GM12878 (cell line): ENCODE results near the gene DNAH9. TPM values are rescaled to one million over a fixed set of nuclear protein-coding genes. Genes with fewer than 3 reads are reported as not detected.

Experiments
- ATAC-seq: fragments of 200-7000 bp; cut with Tn5 transposase; 3 replicates; pipeline ENCODE4 v1.9.1; 2020; ENCODE audit warnings: mild to moderate bottlenecking, moderate library complexity
- BruUV-seq: library from RNA; stranded (reverse); fragments of 400-500 nt; replicated peaks from 2 replicates; lab custom pipeline; 2021; lab: Mats Ljungman, UMichigan
- CTCF ChIA-PET: fragments of 300-600 bp; sonication (Branson Sonifier 250); formaldehyde crosslinking; extraction: SDS; loops from one replicate; lab custom pipeline; 2021; ENCODE audit warnings: inconsistent platforms; lab: Yijun Ruan, JAX
- POLR2A ChIA-PET: fragments of 350-600 bp; formaldehyde crosslinking; extraction: SDS; loops from one replicate; lab custom pipeline; 2021; ENCODE audit warnings: inconsistent platforms; lab: Charles Lee
- RAD21 ChIA-PET: fragments of 300-600 bp; sonication (Branson Sonifier 250); formaldehyde crosslinking; loops from one replicate; lab custom pipeline; 2023; ENCODE audit warnings: antibody characterized with exemption; ENCODE audit not compliant: unreplicated experiment; lab: Charles Lee
- SMC1A ChIA-PET: fragments of 300-600 bp; sonication (Branson Sonifier 250); formaldehyde crosslinking; loops from one replicate; lab custom pipeline; 2023; ENCODE audit not compliant: unreplicated experiment, uncharacterized antibody; lab: Charles Lee
- DNase-seq: peaks from one replicate; pipeline ENCODE4 v3.0.0-alpha.2; 2011; ENCODE audit warnings: low read depth, low spot score
- FAIRE-seq: peaks from 3 replicates; lab custom pipeline; 2011; peaks lifted over from hg19 to GRCh38; lab: Jason Lieb, UNC
- H2AFZ ChIP-seq: 2 replicates; pipeline ENCODE4 v1.6.0; 2011; ENCODE audit warnings: low read depth, low read length, control low read depth; ENCODE audit not compliant: control insufficient read depth
- H3K27ac ChIP-seq: 2 replicates; pipeline ENCODE4 v1.5.1; 2011; ENCODE audit warnings: control low read depth; ENCODE audit not compliant: control insufficient read depth, insufficient read depth
- H3K27me3 ChIP-seq, 2 experiments: replicated peaks in 1 of 2; 2 replicates each; pipeline versions ENCODE4 v1.6.0 to v1.6.1; 2011; ENCODE audit warnings: low read length in 1 of 2; ENCODE audit not compliant: control insufficient read depth in 2 of 2, insufficient read depth in 2 of 2
- H3K36me3 ChIP-seq, 2 experiments: 2 replicates each; pipeline ENCODE4 v1.5.1; 2011; ENCODE audit warnings: low read length in 1 of 2; ENCODE audit not compliant: control insufficient read depth in 2 of 2, insufficient read depth in 2 of 2
- H3K4me1 ChIP-seq: 2 replicates; pipeline ENCODE4 v1.6.1; 2011; ENCODE audit warnings: mild to moderate bottlenecking, low read length, moderate library complexity, mixed read lengths; ENCODE audit not compliant: control insufficient read depth, insufficient read depth
- H3K4me2 ChIP-seq: 2 replicates; pipeline ENCODE4 v1.6.0; 2011; ENCODE audit warnings: control low read depth; ENCODE audit not compliant: control insufficient read depth, insufficient read depth
- H3K4me3 ChIP-seq: fragments of 200-600 bp; sonication (generic); 2 replicates; pipeline ENCODE4 v1.5.1; 2016
- H3K79me2 ChIP-seq: 2 replicates; pipeline ENCODE4 v1.6.0; 2011; ENCODE audit warnings: low read length; ENCODE audit not compliant: control insufficient read depth, insufficient read depth
- H3K9ac ChIP-seq: 2 replicates; pipeline ENCODE4 v1.8.0; 2011; ENCODE audit warnings: low read length, control low read depth, mixed read lengths; ENCODE audit not compliant: control insufficient read depth, insufficient read depth
- H3K9me3 ChIP-seq: replicated peaks from 3 replicates; pipeline ENCODE4 v1.5.1; 2011; ENCODE audit warnings: mild to moderate bottlenecking, low read length; ENCODE audit not compliant: control insufficient read depth, insufficient read depth
- H4K20me1 ChIP-seq: 2 replicates; pipeline ENCODE4 v1.6.0; 2011; ENCODE audit not compliant: control insufficient read depth, insufficient read depth
- BRCA1 ChIP-seq: IDR thresholded peaks from 2 replicates; pipeline ENCODE4 v1.6.1; 2011; ENCODE audit warnings: low read depth, low read length, improper control_type of control experiment
- CBFB ChIP-seq: IDR thresholded peaks from 2 replicates; pipeline ENCODE4 v1.6.1; 2016; ENCODE audit warnings: antibody characterized with exemption, low read depth
- EZH2 ChIP-seq: IDR thresholded peaks from 2 replicates; pipeline ENCODE4 v1.6.1; 2012; ENCODE audit warnings: low read depth, mild to moderate bottlenecking, control low read depth, inconsistent platforms, low read length, borderline replicate concordance; ENCODE audit not compliant: control insufficient read depth
- HSF1 ChIP-seq: fragments of 150-350 bp; IDR thresholded peaks from 2 replicates; pipeline ENCODE4 v1.6.1; 2014; ENCODE audit warnings: mild to moderate bottlenecking, low read depth, low read length
- JUND ChIP-seq: IDR thresholded peaks from 2 replicates; pipeline ENCODE4 v1.6.1; 2012; ENCODE audit warnings: low read depth, mild to moderate bottlenecking, low read length, improper control_type of control experiment, moderate library complexity
- NFYA ChIP-seq: IDR thresholded peaks from 2 replicates; pipeline ENCODE4 v1.6.1; 2011; ENCODE audit warnings: low read depth, mild to moderate bottlenecking, low read length, improper control_type of control experiment, borderline replicate concordance
- POLR2AphosphoS2 ChIP-seq: IDR thresholded peaks from 2 replicates; pipeline ENCODE4 v1.6.1; 2011; ENCODE audit warnings: low read depth, mild to moderate bottlenecking, low read length, improper control_type of control experiment, moderate library complexity
- RBBP5 ChIP-seq: fragments of 200-600 bp; sonication (generic); conservative IDR thresholded peaks from 2 replicates; pipeline ENCODE4 v1.6.1; 2016
- RELB ChIP-seq: fragments of 450-650 bp; IDR thresholded peaks from 2 replicates; pipeline ENCODE4 v1.6.1; 2017; ENCODE audit warnings: low read depth, mild to moderate bottlenecking, moderate library complexity
- TAF1 ChIP-seq: IDR thresholded peaks from 2 replicates; pipeline ENCODE4 v1.6.1; 2011; ENCODE audit warnings: mild to moderate bottlenecking, low read depth, low read length, borderline replicate concordance
- ZNF384 ChIP-seq: IDR thresholded peaks from 2 replicates; pipeline ENCODE4 v1.6.1; 2012; ENCODE audit warnings: low read depth, mild to moderate bottlenecking, low read length, improper control_type of control experiment, borderline replicate concordance
- ZNF622 ChIP-seq: fragments of 450-650 bp; IDR thresholded peaks from 2 replicates; pipeline ENCODE4 v1.6.1; 2017; ENCODE audit warnings: mild to moderate bottlenecking, inconsistent platforms
- whole genome bisulfite sequencing: methylation state at CpG from one replicate; pipeline ENCODE4 v1.1.6; 2016; ENCODE audit warnings: low lambda C conversion rate; ENCODE audit not compliant: insufficient replicate concordance, insufficient coverage; ENCODE audit errors: missing lambda C conversion rate; 5-methylcytosine and 5-hydroxymethylcytosine counted together
- in situ Hi-C: fragments of 300-500 bp; cut with MboI; formaldehyde crosslinking; loops from 9 replicates; pipeline ENCODE4 v1.14.3; 2018; ENCODE audit warnings: mixed read lengths
- intact Hi-C: fragments of 100-400 bp; cut with micrococcal nuclease; formaldehyde crosslinking; loops from one replicate; pipeline ENCODE4 v1.14.2; 2022; ENCODE audit not compliant: unreplicated experiment
- polyA plus RNA-seq, 11 experiments: library from polyadenylated mRNA; depleted of rRNA in 4 of 11; unstranded in 6 of 11; stranded (reverse) in 5 of 11; fragments of >200 nt; fragmentation: Nextera tagmentation in 4 of 11; fragmentation: Illumina TruSeq in 1 of 11; extraction: Ambion mirVana in 4 of 11; extraction: Trizol in 1 of 11; gene quantifications; 1 replicate in 1 of 11; 2 replicates in 10 of 11; pipeline versions ENCODE4 v1.2.1 to v1.2.3, GENCODE V29; 2011 to 2016; ENCODE audit warnings: inconsistent platforms in 2 of 11, missing spikeins in 2 of 11, low read depth in 1 of 11
- total RNA-seq, 4 experiments: library from RNA; depleted of rRNA in 3 of 4; stranded (reverse); fragments of >200 nt in 3 of 4; fragmentation: Illumina TruSeq in 1 of 4; extraction: Trizol in 1 of 4; gene quantifications; 2 replicates each; pipeline versions ENCODE4 v1.2.1 to v1.2.3, GENCODE V29; 2013 to 2021
- TF ChIP-seq, protein P1 (sequence below): IDR thresholded peaks from 2 replicates; pipeline ENCODE4 v1.6.1; 2012; ENCODE audit warnings: low read depth, low read length, improper control_type of control experiment
- TF ChIP-seq, protein P2 (sequence below): IDR thresholded peaks from 2 replicates; pipeline ENCODE4 v1.6.1; 2011; ENCODE audit warnings: low read depth, mild to moderate bottlenecking, low read length, moderate library complexity, borderline replicate concordance; ENCODE audit errors: extremely low read depth
- TF ChIP-seq, protein P3 (sequence below): IDR thresholded peaks from 2 replicates; pipeline ENCODE4 v1.6.1; 2012; ENCODE audit warnings: low read depth, low read length, improper control_type of control experiment

Gene DNAH9
- total and polyA plus RNA-seq, 10 of the 15 experiments (the other 5 are each of a cell fraction or from before 2014, with no cell fraction given) = 0.10 to 0.40 (median 0.19) TPM; not detected in 7

DNA sequence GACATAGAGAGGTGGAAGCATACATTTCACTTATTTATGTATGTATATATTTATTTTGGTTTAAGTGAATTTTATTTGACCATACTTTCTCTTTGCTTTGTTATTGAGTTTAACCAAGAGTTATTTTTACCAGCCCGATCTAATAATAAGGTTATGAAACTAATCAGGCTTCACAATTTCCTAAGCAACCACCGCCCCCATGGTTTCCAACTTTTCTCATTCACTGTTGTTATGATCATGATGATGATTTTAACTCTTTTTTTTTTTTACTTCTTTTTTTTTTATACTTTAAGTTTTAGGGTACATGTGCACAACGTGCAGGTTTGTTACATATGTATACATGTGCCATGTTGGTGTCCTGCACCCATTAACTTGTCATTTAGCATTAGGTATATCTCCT lies 30.6 kb downstream of the DNAH9 start:
- no peak for ATAC-seq
- intact Hi-C loops = no loop called here
- no peak for FAIRE-seq
- in situ Hi-C loops = loop anchor here (25.0 kb wide), 2 partner anchors 742 to 992 kb away; no protein-coding TSS in a partner anchor
- POLR2A ChIA-PET = no interaction called here
- no peak overlapping the region for H3K4me2 ChIP-seq
- H3K27ac ChIP-seq = no peak overlapping the region
- H2AFZ ChIP-seq = no peak overlapping the region
- SMC1A ChIA-PET = no interaction called here
- H3K9me3 ChIP-seq = no peaks in the 10 kb centered on the region
- WGBS = 38% methylated on average over 3 of the region's 3 CpGs
- RAD21 ChIA-PET = no interaction called here
- no TSS peak for BruUV-seq
- DNase-seq = no peak
- no peaks in the 10 kb centered on the region for H3K79me2 ChIP-seq
- H3K4me1 ChIP-seq = no peaks in the 10 kb centered on the region
- no peaks in the 10 kb centered on the region for H3K27me3 ChIP-seq
- H3K36me3 ChIP-seq = no peaks in the 10 kb centered on the region
- no peak overlapping the region for H3K4me3 ChIP-seq
- H3K9ac ChIP-seq = no peak overlapping the region
- H4K20me1 ChIP-seq = no peaks in the 10 kb centered on the region
- CTCF ChIA-PET = interaction anchor here (1.6 kb wide), 1 partner anchor 15 kb away, joined by 3 read pairs; no protein-coding TSS in a partner anchor
- TF ChIP-seq HSF1 = no peak
- TF ChIP-seq CBFB = no peak
- no peak for TF ChIP-seq ZNF384
- TF ChIP-seq, protein P1, sequence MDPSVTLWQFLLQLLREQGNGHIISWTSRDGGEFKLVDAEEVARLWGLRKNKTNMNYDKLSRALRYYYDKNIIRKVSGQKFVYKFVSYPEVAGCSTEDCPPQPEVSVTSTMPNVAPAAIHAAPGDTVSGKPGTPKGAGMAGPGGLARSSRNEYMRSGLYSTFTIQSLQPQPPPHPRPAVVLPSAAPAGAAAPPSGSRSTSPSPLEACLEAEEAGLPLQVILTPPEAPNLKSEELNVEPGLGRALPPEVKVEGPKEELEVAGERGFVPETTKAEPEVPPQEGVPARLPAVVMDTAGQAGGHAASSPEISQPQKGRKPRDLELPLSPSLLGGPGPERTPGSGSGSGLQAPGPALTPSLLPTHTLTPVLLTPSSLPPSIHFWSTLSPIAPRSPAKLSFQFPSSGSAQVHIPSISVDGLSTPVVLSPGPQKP = no peak
- no peak for TF ChIP-seq RELB
- no peak for TF ChIP-seq TAF1
- no peak for TF ChIP-seq BRCA1
- TF ChIP-seq, protein P2, sequence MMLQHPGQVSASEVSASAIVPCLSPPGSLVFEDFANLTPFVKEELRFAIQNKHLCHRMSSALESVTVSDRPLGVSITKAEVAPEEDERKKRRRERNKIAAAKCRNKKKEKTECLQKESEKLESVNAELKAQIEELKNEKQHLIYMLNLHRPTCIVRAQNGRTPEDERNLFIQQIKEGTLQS = no peak
- no peak for TF ChIP-seq NFYA
- TF ChIP-seq, protein P3, sequence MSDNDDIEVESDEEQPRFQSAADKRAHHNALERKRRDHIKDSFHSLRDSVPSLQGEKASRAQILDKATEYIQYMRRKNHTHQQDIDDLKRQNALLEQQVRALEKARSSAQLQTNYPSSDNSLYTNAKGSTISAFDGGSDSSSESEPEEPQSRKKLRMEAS = no peak
- no peak for TF ChIP-seq EZH2
- no peak for TF ChIP-seq JUND
- no peak for TF ChIP-seq POLR2AphosphoS2
- TF ChIP-seq ZNF622 = no peak
- TF ChIP-seq RBBP5 = no peak
